ENCODE results near the gene WWP2. TPM values are rescaled to one million over a fixed set of nuclear protein-coding genes. Genes with fewer than 3 reads are reported as not detected.
A peak's percentile ranks its signal among the peaks of the same experiment; 100 is the strongest.

Gene WWP2
- total RNA-seq, 2 donors from 2014 or later: 73.2 to 102 TPM

Small RNA genes lying within 50 kb of the gene (microRNA-seq; reads per million reads assigned to microRNA genes)
- 4,830 reads per million, percentile 90 among the genes with 10 or more reads in this experiment for gene MIR140

Other genes with a start within 250 kb of the WWP2 start
- gene NFAT5, start 196.4 kb upstream of the WWP2 start, total RNA-seq: 10 to 100 TPM; 18.4 to 30.2 TPM
- gene NQO1, start 35.8 kb upstream of the WWP2 start, total RNA-seq: 100 to 1,000 TPM in 1 of 2 donors, 10 to 100 TPM in 1; 94.6 to 134 TPM
- gene NOB1, start 7.4 kb upstream of the WWP2 start, total RNA-seq: 10 to 100 TPM; 36.3 to 45.8 TPM
- 1 to 10 TPM in 1 of 2 donors, under 1 TPM in 1; 0.32 to 4.2 TPM for gene CLEC18A, start 189.0 kb downstream of the WWP2 start, total RNA-seq